Mesendoderm (in vitro differentiated cells): ENCODE measurements around the gene CRTC1.

ENCODE experiments used
- DNase-seq: peaks from one replicate; pipeline ENCODE4 v3.0.0; 2013
- H2AK5ac ChIP-seq: 2 replicates; pipeline ENCODE4 v1.6.1; 2013; ENCODE audit warnings: low read length, inconsistent platforms
- H2BK120ac ChIP-seq: 2 replicates; pipeline ENCODE4 v1.6.1; 2013; ENCODE audit warnings: low read depth, mild to moderate bottlenecking, low read length, moderate library complexity, mixed read lengths
- H2BK15ac ChIP-seq: replicated peaks from 2 replicates; pipeline ENCODE4 v1.6.1; 2013; ENCODE audit warnings: low read depth, mild to moderate bottlenecking, moderate library complexity
- H2BK5ac ChIP-seq: 2 replicates; pipeline ENCODE4 v1.6.1; 2013; ENCODE audit warnings: low read length, inconsistent platforms
- H3K18ac ChIP-seq: 2 replicates; pipeline ENCODE4 v1.6.1; 2013; ENCODE audit warnings: mild to moderate bottlenecking, low read length, mixed read lengths
- H3K23ac ChIP-seq: one replicate; pipeline ENCODE4 v1.6.1; 2013; ENCODE audit warnings: low read length
- H3K27ac ChIP-seq: 2 replicates; pipeline ENCODE4 v1.5.1; 2013; ENCODE audit warnings: low read depth, mild to moderate bottlenecking, inconsistent platforms, low read length, moderate library complexity
- H3K27me3 ChIP-seq: 2 replicates; pipeline ENCODE4 v1.6.1; 2013; ENCODE audit warnings: low read length, control low read depth, mild to moderate bottlenecking, inconsistent platforms; ENCODE audit not compliant: insufficient read depth, poor library complexity
- H3K36me3 ChIP-seq: 2 replicates; pipeline ENCODE4 v1.6.1; 2013; ENCODE audit warnings: low read length, inconsistent platforms; ENCODE audit not compliant: control insufficient read depth, insufficient read depth
- H3K4ac ChIP-seq: one replicate; pipeline ENCODE4 v1.6.1; 2013; ENCODE audit warnings: low read depth, mild to moderate bottlenecking, low read length, moderate library complexity
- H3K4me1 ChIP-seq: 2 replicates; pipeline ENCODE4 v1.6.1; 2013; ENCODE audit warnings: low read depth, low read length, inconsistent platforms; ENCODE audit not compliant: control insufficient read depth
- H3K4me2 ChIP-seq: 2 replicates; pipeline ENCODE4 v1.6.1; 2013; ENCODE audit warnings: low read length
- H3K4me3 ChIP-seq: 2 replicates; pipeline ENCODE4 v1.5.1; 2013; ENCODE audit warnings: mild to moderate bottlenecking, low read length
- H3K56ac ChIP-seq: one replicate; pipeline ENCODE4 v1.6.1; 2013; ENCODE audit warnings: low read length
- H3K79me1 ChIP-seq: 2 replicates; pipeline ENCODE4 v1.6.1; 2013; ENCODE audit warnings: low read length, inconsistent platforms
- H3K79me2 ChIP-seq: 2 replicates; pipeline ENCODE4 v1.6.1; 2013; ENCODE audit warnings: mild to moderate bottlenecking, low read length; ENCODE audit not compliant: control insufficient read depth, insufficient read depth
- H3K9ac ChIP-seq: 2 replicates; pipeline ENCODE4 v1.6.1; 2013; ENCODE audit warnings: low read length, inconsistent platforms
- H4K5ac ChIP-seq: one replicate; pipeline ENCODE4 v1.6.1; 2013; ENCODE audit warnings: low read length
- H4K8ac ChIP-seq: one replicate; pipeline ENCODE4 v1.6.1; 2013; ENCODE audit warnings: low read depth, mild to moderate bottlenecking, control low read depth, low read length, moderate library complexity
- WGBS: extraction: QIAGEN DNeasy Blood & Tissue Kit; methylation state at CpG from one replicate; pipeline ENCODE4 v1.1.7; 2013; ENCODE audit warnings: low lambda C conversion rate, missing lambda C conversion rate; ENCODE audit not compliant: insufficient coverage; ENCODE audit errors: extremely low coverage; 5-methylcytosine and 5-hydroxymethylcytosine counted together

The CRTC1 gene

DNA sequence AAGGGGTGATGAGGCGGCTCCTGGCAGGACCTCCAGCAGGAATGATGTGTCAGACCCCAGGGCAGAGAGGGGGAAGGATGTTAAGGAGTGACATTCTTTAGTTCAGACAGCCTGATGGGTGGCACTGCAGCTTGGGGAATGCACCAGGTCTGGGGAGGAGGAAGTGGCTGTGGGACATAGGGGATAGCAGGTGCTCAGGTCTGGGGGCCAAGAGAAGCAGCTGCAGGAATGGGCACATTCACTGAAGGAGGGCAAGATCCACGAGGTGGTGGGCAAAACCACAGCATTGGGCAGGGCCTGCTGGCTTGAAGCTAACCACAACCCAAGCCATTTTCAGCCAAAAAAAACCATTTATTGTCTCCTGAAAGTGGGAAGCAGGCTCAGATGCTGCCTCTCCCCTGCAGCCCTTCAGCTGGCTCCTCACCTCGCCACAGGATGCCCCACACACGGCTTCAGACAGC lies 81.1 kb downstream of the CRTC1 start:
- H3K4me1 ChIP-seq, result no peaks in the 10 kb centered on the region
- no peaks in the 10 kb centered on the region for H3K79me2 ChIP-seq
- H3K4me2 ChIP-seq, result no peak overlapping the region
- no peak overlapping the region for H3K56ac ChIP-seq
- H4K8ac ChIP-seq, result no peak overlapping the region
- H3K9ac ChIP-seq, result no peak overlapping the region
- no peaks in the 10 kb centered on the region for H3K36me3 ChIP-seq
- H3K27ac ChIP-seq, result no peak overlapping the region
- no peak overlapping the region for H2BK15ac ChIP-seq
- H3K23ac ChIP-seq, result no peak overlapping the region
- no peaks in the 10 kb centered on the region for H3K27me3 ChIP-seq
- no peak overlapping the region for H4K5ac ChIP-seq
- no peak overlapping the region for H3K18ac ChIP-seq
- no peak overlapping the region for H2BK5ac ChIP-seq
- H2AK5ac ChIP-seq, result no peak overlapping the region
- WGBS, result no CpG with 5 or more reads among the region's 4 CpGs
- DNase-seq, result no peak
- H2BK120ac ChIP-seq, result no peak overlapping the region
- no peak overlapping the region for H3K4me3 ChIP-seq
- H3K4ac ChIP-seq, result no peak overlapping the region
- no peaks in the 10 kb centered on the region for H3K79me1 ChIP-seq

DNA sequence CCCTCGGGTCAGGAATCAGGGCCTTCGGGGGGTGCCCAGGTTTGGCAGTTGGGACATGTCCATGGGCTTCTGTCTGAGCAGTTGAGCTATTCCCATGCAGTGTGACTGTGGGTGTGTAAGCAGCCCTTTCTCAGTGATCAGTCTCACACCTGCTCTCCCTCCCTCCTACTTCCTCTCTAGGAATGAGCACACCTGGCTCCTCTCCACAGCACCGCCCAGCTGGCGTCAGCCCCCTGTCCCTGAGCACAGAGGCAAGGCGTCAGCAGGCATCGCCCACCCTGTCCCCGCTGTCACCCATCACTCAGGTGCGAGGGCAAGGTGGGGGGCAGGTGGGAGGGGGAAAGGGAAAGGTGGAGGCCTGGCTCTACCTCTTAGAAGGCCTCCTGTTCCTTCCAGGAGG lies 81.7 kb downstream of the CRTC1 start:
- no peak overlapping the region for H3K23ac ChIP-seq
- H3K79me2 ChIP-seq, result no peaks in the 10 kb centered on the region
- no peak overlapping the region for H2BK120ac ChIP-seq
- no peak overlapping the region for H3K4me2 ChIP-seq
- no peak overlapping the region for H2BK5ac ChIP-seq
- H4K5ac ChIP-seq, result no peak overlapping the region
- H3K56ac ChIP-seq, result no peak overlapping the region
- no peak overlapping the region for H2BK15ac ChIP-seq
- H3K9ac ChIP-seq, result no peak overlapping the region
- H3K4ac ChIP-seq, result no peak overlapping the region
- H3K4me1 ChIP-seq, result no peaks in the 10 kb centered on the region
- H3K27ac ChIP-seq, result no peak overlapping the region
- no peaks in the 10 kb centered on the region for H3K36me3 ChIP-seq
- no peak overlapping the region for H3K18ac ChIP-seq
- H3K79me1 ChIP-seq, result no peaks in the 10 kb centered on the region
- H2AK5ac ChIP-seq, result no peak overlapping the region
- DNase-seq, result no peak
- no peak overlapping the region for H3K4me3 ChIP-seq
- H4K8ac ChIP-seq, result no peak overlapping the region
- H3K27me3 ChIP-seq, result no peaks in the 10 kb centered on the region
- WGBS, result no CpG with 5 or more reads among the region's 8 CpGs

DNA sequence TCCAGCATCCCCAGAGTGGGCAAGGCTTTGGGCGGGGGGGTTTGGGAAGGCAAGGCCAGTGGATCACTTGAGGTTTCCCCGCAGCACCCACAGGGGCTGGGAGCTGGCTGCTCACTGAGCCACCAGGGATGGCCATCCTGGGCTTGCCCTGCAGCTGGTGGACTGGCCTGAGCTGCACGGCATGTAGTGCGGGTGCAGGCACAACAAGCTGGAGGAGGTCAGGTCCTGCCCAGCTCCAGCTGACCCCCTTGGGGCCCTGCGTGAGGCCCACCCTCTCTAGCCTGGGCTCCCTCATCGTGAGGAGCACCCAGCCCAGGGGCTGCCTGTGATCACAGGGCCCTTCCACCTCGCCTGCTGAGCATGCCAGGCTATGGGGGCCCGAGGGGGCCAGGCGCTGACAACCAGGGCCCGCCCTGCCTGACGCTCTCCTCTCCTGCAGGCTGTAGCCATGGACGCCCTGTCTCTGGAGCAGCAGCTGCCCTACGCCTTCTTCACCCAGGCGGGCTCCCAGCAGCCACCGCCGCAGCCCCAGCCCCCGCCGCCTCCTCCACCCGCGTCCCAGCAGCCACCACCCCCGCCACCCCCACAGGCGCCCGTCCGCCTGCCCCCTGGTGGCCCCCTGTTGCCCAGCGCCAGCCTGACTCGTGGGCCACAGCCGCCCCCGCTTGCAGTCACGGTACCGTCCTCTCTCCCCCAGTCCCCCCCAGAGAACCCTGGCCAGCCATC lies 84.7 kb downstream of the CRTC1 start:
- no CpG with 5 or more reads among the region's 30 CpGs for WGBS
- H3K23ac ChIP-seq, result no peak overlapping the region

DNA sequence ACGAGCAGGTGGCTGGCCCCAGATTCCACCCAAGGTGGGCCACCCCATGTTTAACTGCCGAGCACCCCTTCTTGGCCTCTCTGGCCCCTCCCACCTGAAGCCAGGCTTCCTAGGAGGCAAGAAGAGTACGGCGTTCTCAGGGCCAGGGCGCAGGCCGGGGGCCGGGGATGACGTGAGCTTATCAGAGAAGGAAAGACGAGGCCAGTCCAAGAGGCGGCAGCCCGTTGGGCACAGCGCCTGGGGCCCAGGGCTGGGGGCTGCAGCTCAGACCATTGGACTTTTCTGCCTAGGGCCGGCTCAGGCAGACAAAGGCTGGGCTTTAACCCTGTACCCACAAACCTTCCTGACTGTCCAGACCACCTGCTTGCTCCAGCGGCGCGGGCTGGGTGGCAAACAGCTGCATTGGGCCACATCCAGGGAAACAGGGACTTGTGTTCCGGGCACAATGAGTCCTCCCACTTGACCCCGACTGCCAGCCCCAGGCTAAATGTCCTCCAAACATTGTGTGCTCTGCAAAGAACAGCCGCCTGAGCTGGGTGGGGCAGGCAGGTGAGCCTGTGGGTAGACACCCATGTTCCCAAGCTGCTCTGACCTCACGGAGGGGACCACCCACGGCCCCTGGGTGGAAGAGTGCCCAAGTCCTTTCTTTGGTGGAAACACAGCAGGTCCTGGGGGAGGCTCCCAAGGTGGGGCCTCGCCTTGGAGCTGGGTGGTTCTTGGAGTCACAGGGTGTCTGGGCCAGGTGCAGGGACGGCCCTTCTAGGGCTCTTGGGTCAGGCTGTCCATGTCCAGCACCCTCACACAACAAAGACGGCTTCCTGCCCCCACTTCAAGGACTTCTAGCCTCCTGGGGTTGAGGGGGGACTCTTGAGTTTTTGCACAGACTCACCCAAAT lies 85.8 kb downstream of the CRTC1 start:
- Histone ChIP-seq H3K56ac (no peak overlapping the region), H3K4me3 (no peak overlapping the region), H4K5ac (no peak overlapping the region), H4K8ac (no peak overlapping the region), H3K4me1 (no peaks in the 10 kb centered on the region), H3K4me2 (no peak overlapping the region), H3K18ac (no peak overlapping the region), H2AK5ac (no peak overlapping the region), H2BK120ac (no peak overlapping the region), H3K79me2 (no peaks in the 10 kb centered on the region), H3K36me3 (no peaks in the 10 kb centered on the region), H3K23ac (no peak overlapping the region), H2BK5ac (no peak overlapping the region), H3K27me3 (no peaks in the 10 kb centered on the region), H3K27ac (no peak overlapping the region), H3K4ac (no peak overlapping the region), H3K9ac (no peak overlapping the region), H3K79me1 (no peaks in the 10 kb centered on the region), H2BK15ac (no peak overlapping the region)
- DNase-seq, result no peak
- no CpG with 5 or more reads among the region's 24 CpGs for WGBS

More for the DNA sequence above, 84.7 kb downstream of the CRTC1 start:
- H3K4ac ChIP-seq, result no peak overlapping the region
- no peak overlapping the region for H2BK5ac ChIP-seq
- no peak overlapping the region for H3K27ac ChIP-seq
- no peaks in the 10 kb centered on the region for H3K79me2 ChIP-seq
- no peaks in the 10 kb centered on the region for H3K4me1 ChIP-seq
- no peak overlapping the region for H3K4me2 ChIP-seq
- no peaks in the 10 kb centered on the region for H3K27me3 ChIP-seq
- no peak overlapping the region for H3K18ac ChIP-seq
- H3K9ac ChIP-seq, result no peak overlapping the region
- no peak overlapping the region for H4K8ac ChIP-seq
- H4K5ac ChIP-seq, result no peak overlapping the region
- no peaks in the 10 kb centered on the region for H3K36me3 ChIP-seq
- H3K79me1 ChIP-seq, result no peaks in the 10 kb centered on the region
- no peak overlapping the region for H2AK5ac ChIP-seq
- H3K56ac ChIP-seq, result no peak overlapping the region
- no peak overlapping the region for H2BK15ac ChIP-seq
- no peak for DNase-seq
- no peak overlapping the region for H2BK120ac ChIP-seq
- no peak overlapping the region for H3K4me3 ChIP-seq

DNA sequence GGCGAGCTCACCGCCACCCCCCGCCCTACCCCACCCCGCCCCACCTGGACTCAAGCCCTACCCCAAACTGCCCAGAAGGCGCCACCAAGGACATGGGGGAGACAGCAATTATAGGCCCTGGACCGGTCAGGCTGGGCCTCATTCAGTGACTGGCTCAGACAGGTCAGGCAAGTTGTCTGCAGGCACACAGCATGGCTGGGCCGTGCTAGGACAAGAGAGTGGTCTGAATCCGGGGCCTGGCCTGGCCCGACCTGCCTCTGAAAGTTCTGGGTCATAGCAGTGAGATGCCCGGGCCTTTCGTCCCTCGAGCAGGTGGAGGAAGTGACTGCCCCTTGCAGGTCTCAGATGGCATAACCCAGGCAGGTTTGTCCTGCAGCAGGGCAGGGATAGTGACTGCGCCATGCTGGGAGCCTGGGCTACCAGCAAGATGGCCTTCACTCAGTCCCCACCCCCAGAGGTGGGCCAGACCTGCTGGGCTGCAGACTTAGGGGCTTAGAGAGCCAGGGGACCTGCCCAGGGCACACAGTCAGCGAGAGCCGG lies 86.6 kb downstream of the CRTC1 start:
- no peaks in the 10 kb centered on the region for H3K36me3 ChIP-seq
- H2AK5ac ChIP-seq, result no peak overlapping the region
- no peak overlapping the region for H4K5ac ChIP-seq
- WGBS, result no CpG with 5 or more reads among the region's 15 CpGs
- no peaks in the 10 kb centered on the region for H3K79me1 ChIP-seq
- H4K8ac ChIP-seq, result no peak overlapping the region
- no peak overlapping the region for H3K18ac ChIP-seq
- no peak overlapping the region for H2BK120ac ChIP-seq
- H3K4me1 ChIP-seq, result no peaks in the 10 kb centered on the region
- no peak overlapping the region for H3K56ac ChIP-seq
- DNase-seq, result peak; percentile 43
- H3K79me2 ChIP-seq, result no peaks in the 10 kb centered on the region
- no peak overlapping the region for H3K4me3 ChIP-seq
- no peak overlapping the region for H3K9ac ChIP-seq
- H3K23ac ChIP-seq, result no peak overlapping the region
- H2BK15ac ChIP-seq, result no peak overlapping the region
- no peak overlapping the region for H3K4me2 ChIP-seq
- no peak overlapping the region for H3K4ac ChIP-seq
- no peak overlapping the region for H2BK5ac ChIP-seq
- no peaks in the 10 kb centered on the region for H3K27me3 ChIP-seq
- H3K27ac ChIP-seq, result no peak overlapping the region
